Activated naive CD8-positive, alpha-beta T cell treated with anti-CD3 and anti-CD28 coated beads, Interleukin-2, amount 10 ng/mL, durations not matched to agents 7 days and 5 days (primary cell): ENCODE data around the gene CDH13. TPM values are rescaled to one million over a fixed set of nuclear protein-coding genes. Genes with fewer than 3 reads are reported as not detected.

Source experiments
- ATAC-seq: fragments of 150-1000 bp; cut with Tn5 transposase; one replicate; pipeline ENCODE4 v1.10.0; 2021; ENCODE audit warnings: low read depth, moderate library complexity
- POLR2A ChIA-PET: fragments of 350-600 bp; sonication (Branson Sonifier 250); formaldehyde crosslinking; loops from one replicate; lab custom pipeline; 2021; ENCODE audit warnings: antibody characterized with exemption; lab: Charles Lee
- DNase-seq: peaks from one replicate; pipeline ENCODE4 v3.0.0; 2021
- H3K27ac Mint-ChIP-seq: one replicate; pipeline ENCODE4 v1.8.0; 2022; ENCODE audit warnings: mild to moderate bottlenecking, mixed read lengths
- H3K27me3 Mint-ChIP-seq: one replicate; pipeline ENCODE4 v1.8.0; 2022; ENCODE audit warnings: mild to moderate bottlenecking, moderate library complexity, mixed read lengths
- H3K36me3 Mint-ChIP-seq: one replicate; pipeline ENCODE4 v1.8.0; 2021; ENCODE audit warnings: mild to moderate bottlenecking, mixed read lengths
- H3K4me1 Mint-ChIP-seq: one replicate; pipeline ENCODE4 v1.8.0; 2021; ENCODE audit warnings: mixed read lengths
- H3K4me3 Mint-ChIP-seq: one replicate; pipeline ENCODE4 v1.8.0; 2022; ENCODE audit warnings: mild to moderate bottlenecking, moderate library complexity, mixed read lengths
- H3K9me3 Mint-ChIP-seq: one replicate; pipeline ENCODE4 v1.8.0; 2021; ENCODE audit warnings: mixed read lengths
- total RNA-seq, 2 experiments: library from RNA; stranded (reverse); gene quantifications; one replicate each; pipeline ENCODE4 v1.2.3, GENCODE V29; 2021

CDH13 gene
- total RNA-seq, 2 experiments from 2014 or later = not detected

GRCh38 chr16:83669456-83669855 lies 1042.7 kb downstream of the CDH13 start:
- DNase-seq (no peak), ATAC-seq (no peak)
- Mint-ChIP-seq H3K36me3 (no peaks in the 10 kb centered on the region), H3K9me3 (no peaks in the 10 kb centered on the region), H3K4me1 (no peaks in the 10 kb centered on the region), H3K27me3 (peaks cover 7% of the 10 kb centered on the region), H3K27ac (no peak overlapping the region), H3K4me3 (no peak overlapping the region)
- POLR2A ChIA-PET = no interaction called here

- Mint-ChIP-seq H3K36me3 (no peaks in the 10 kb centered on the region), H3K27me3 (peaks cover 3% of the 10 kb centered on the region), H3K9me3 (no peaks in the 10 kb centered on the region), H3K4me3 (no peak overlapping the region), H3K4me1 (no peaks in the 10 kb centered on the region), H3K27ac (no peak overlapping the region)
- DNase-seq (no peak), ATAC-seq (no peak)
- POLR2A ChIA-PET = no interaction called here
Measured at GRCh38 chr16:83674931-83675535, 1048.3 kb downstream of the CDH13 start.

GRCh38 chr16:83676086-83676485 lies 1049.3 kb downstream of the CDH13 start:
- Mint-ChIP-seq H3K27me3 (peaks cover 3% of the 10 kb centered on the region), H3K4me3 (no peak overlapping the region), H3K4me1 (no peaks in the 10 kb centered on the region), H3K36me3 (no peaks in the 10 kb centered on the region), H3K27ac (no peak overlapping the region), H3K9me3 (no peaks in the 10 kb centered on the region)
- POLR2A ChIA-PET = no interaction called here
- DNase-seq (no peak), ATAC-seq (no peak)

GRCh38 chr16:83680980-83681379 lies 1054.2 kb downstream of the CDH13 start:
- Mint-ChIP-seq H3K36me3 (no peaks in the 10 kb centered on the region), H3K9me3 (no peaks in the 10 kb centered on the region), H3K27ac (no peak overlapping the region), H3K27me3 (peaks cover 15% of the 10 kb centered on the region), H3K4me3 (no peak overlapping the region), H3K4me1 (no peaks in the 10 kb centered on the region)
- ATAC-seq (no peak), DNase-seq (no peak)
- POLR2A ChIA-PET = no interaction called here

- no peaks in the 10 kb centered on the region for H3K4me1 Mint-ChIP-seq
- H3K9me3 Mint-ChIP-seq = no peaks in the 10 kb centered on the region
- no peaks in the 10 kb centered on the region for H3K36me3 Mint-ChIP-seq
- no peak overlapping the region for H3K27ac Mint-ChIP-seq
- H3K4me3 Mint-ChIP-seq = no peak overlapping the region
- peaks cover 15% of the 10 kb centered on the region for H3K27me3 Mint-ChIP-seq
- POLR2A ChIA-PET = interaction anchor here (0.6 kb wide), 1 partner anchor 1511 kb away, joined by 3 read pairs; no protein-coding TSS in a partner anchor
- DNase-seq (no peak), ATAC-seq (no peak)
Measured at GRCh38 chr16:83681381-83681956, 1054.7 kb downstream of the CDH13 start.

GRCh38 chr16:83682116-83682867 lies 1055.5 kb downstream of the CDH13 start:
- Mint-ChIP-seq H3K4me3 (no peak overlapping the region), H3K27ac (no peak overlapping the region), H3K27me3 (peaks cover 15% of the 10 kb centered on the region), H3K36me3 (no peaks in the 10 kb centered on the region), H3K4me1 (no peaks in the 10 kb centered on the region), H3K9me3 (no peaks in the 10 kb centered on the region)
- POLR2A ChIA-PET = interaction anchor here (0.6 kb wide), 1 partner anchor 1510 kb away, joined by 3 read pairs; no protein-coding TSS in a partner anchor
- ATAC-seq (no peak), DNase-seq (no peak)

GRCh38 chr16:83682868-83683235 lies 1056.1 kb downstream of the CDH13 start:
- no peaks in the 10 kb centered on the region for H3K9me3 Mint-ChIP-seq
- H3K4me1 Mint-ChIP-seq = no peaks in the 10 kb centered on the region
- peaks cover 15% of the 10 kb centered on the region for H3K27me3 Mint-ChIP-seq
- POLR2A ChIA-PET = no interaction called here
- H3K27ac Mint-ChIP-seq = no peak overlapping the region
- DNase-seq (no peak), ATAC-seq (no peak)
- no peak overlapping the region for H3K4me3 Mint-ChIP-seq
- no peaks in the 10 kb centered on the region for H3K36me3 Mint-ChIP-seq

GRCh38 chr16:83685615-83686165 lies 1058.9 kb downstream of the CDH13 start:
- no peak overlapping the region for H3K4me3 Mint-ChIP-seq
- POLR2A ChIA-PET = no interaction called here
- H3K9me3 Mint-ChIP-seq = no peaks in the 10 kb centered on the region
- H3K27ac Mint-ChIP-seq = no peak overlapping the region
- H3K4me1 Mint-ChIP-seq = no peaks in the 10 kb centered on the region
- ATAC-seq (no peak), DNase-seq (no peak)
- no peaks in the 10 kb centered on the region for H3K36me3 Mint-ChIP-seq
- peaks cover 15% of the 10 kb centered on the region for H3K27me3 Mint-ChIP-seq

- POLR2A ChIA-PET = no interaction called here
- DNase-seq (no peak), ATAC-seq (no peak)
- no peak overlapping the region for H3K4me3 Mint-ChIP-seq
- no peak overlapping the region for H3K27ac Mint-ChIP-seq
- no peaks in the 10 kb centered on the region for H3K4me1 Mint-ChIP-seq
- peaks cover 12% of the 10 kb centered on the region for H3K27me3 Mint-ChIP-seq
- no peaks in the 10 kb centered on the region for H3K36me3 Mint-ChIP-seq
- no peaks in the 10 kb centered on the region for H3K9me3 Mint-ChIP-seq
Measured at GRCh38 chr16:83686726-83687125, 1060.0 kb downstream of the CDH13 start.

- Mint-ChIP-seq H3K4me3 (no peak overlapping the region), H3K27me3 (peaks cover 3% of the 10 kb centered on the region), H3K9me3 (no peaks in the 10 kb centered on the region), H3K4me1 (no peaks in the 10 kb centered on the region), H3K36me3 (no peaks in the 10 kb centered on the region), H3K27ac (no peak overlapping the region)
- POLR2A ChIA-PET = no interaction called here
- DNase-seq (no peak), ATAC-seq (no peak)
Measured at GRCh38 chr16:83689385-83689831, 1062.6 kb downstream of the CDH13 start.

- DNase-seq (no peak), ATAC-seq (no peak)
- H3K36me3 Mint-ChIP-seq = no peaks in the 10 kb centered on the region
- H3K27ac Mint-ChIP-seq = no peak overlapping the region
- peaks cover 6% of the 10 kb centered on the region for H3K27me3 Mint-ChIP-seq
- H3K4me3 Mint-ChIP-seq = no peak overlapping the region
- POLR2A ChIA-PET = no interaction called here
- H3K4me1 Mint-ChIP-seq = no peaks in the 10 kb centered on the region
- H3K9me3 Mint-ChIP-seq = no peaks in the 10 kb centered on the region
Measured at GRCh38 chr16:83692224-83692623, 1065.5 kb downstream of the CDH13 start.

- no peaks in the 10 kb centered on the region for H3K36me3 Mint-ChIP-seq
- DNase-seq (no peak), ATAC-seq (no peak)
- H3K4me3 Mint-ChIP-seq = no peak overlapping the region
- H3K9me3 Mint-ChIP-seq = peaks cover 7% of the 10 kb centered on the region
- POLR2A ChIA-PET = no interaction called here
- H3K27ac Mint-ChIP-seq = no peak overlapping the region
- peaks cover 6% of the 10 kb centered on the region for H3K27me3 Mint-ChIP-seq
- H3K4me1 Mint-ChIP-seq = no peaks in the 10 kb centered on the region
Measured at GRCh38 chr16:83698964-83699363, 1072.2 kb downstream of the CDH13 start.

- Mint-ChIP-seq H3K36me3 (no peaks in the 10 kb centered on the region), H3K27me3 (peaks cover 3% of the 10 kb centered on the region), H3K27ac (no peak overlapping the region), H3K4me1 (no peaks in the 10 kb centered on the region), H3K9me3 (peaks cover 7% of the 10 kb centered on the region), H3K4me3 (no peak overlapping the region)
- POLR2A ChIA-PET = no interaction called here
- DNase-seq = no peak
- ATAC-seq = no peak
Measured at GRCh38 chr16:83699817-83700216, 1073.0 kb downstream of the CDH13 start.
